Activated gamma-delta T cell (primary cell): ENCODE measurements around the gene GP5.

Source experiments
- DNase-seq: peaks from one replicate; lab custom pipeline; 2025; lab: John Stamatoyannopoulos, UW

The GP5 gene

GRCh38 chr3:194376241-194376560, 22.9 kb downstream of the GP5 start:
- no peak for DNase-seq

- no peak for DNase-seq
These were observed 23.4 kb downstream of the GP5 start for GRCh38 chr3:194375473-194376240.

GRCh38 chr3:194374935-194375334, 24.1 kb downstream of the GP5 start:
- no peak for DNase-seq

GRCh38 chr3:194373899-194374298, 25.2 kb downstream of the GP5 start:
- DNase-seq: no peak

- no peak for DNase-seq
These were observed 26.0 kb downstream of the GP5 start for GRCh38 chr3:194373028-194373427.

GRCh38 chr3:194370753-194371152, 28.3 kb downstream of the GP5 start:
- DNase-seq: no peak

GRCh38 chr3:194369522-194370279, 29.4 kb downstream of the GP5 start, which contains the start of gene LRRC15:
LRRC15 (minus strand) TSS chr3:194369743; CDS start chr3:194361043, 8,700 bp downstream.
- DNase-seq: no peak

- DNase-seq: no peak
These were observed 30.1 kb downstream of the GP5 start for GRCh38 chr3:194368918-194369317.

- no peak for DNase-seq
These were observed 30.8 kb downstream of the GP5 start for GRCh38 chr3:194367992-194368841.

- DNase-seq: no peak
These were observed 33.0 kb downstream of the GP5 start for GRCh38 chr3:194365978-194366490.

- DNase-seq: no peak
These were observed 33.5 kb downstream of the GP5 start for GRCh38 chr3:194365526-194365925.

GRCh38 chr3:194364652-194365434, 34.2 kb downstream of the GP5 start:
- no peak for DNase-seq

- DNase-seq: no peak
These were observed 34.8 kb downstream of the GP5 start for GRCh38 chr3:194364314-194364651.

- no peak for DNase-seq
These were observed 38.5 kb downstream of the GP5 start for GRCh38 chr3:194360568-194360967.

- no peak for DNase-seq
These were observed 41.4 kb downstream of the GP5 start for GRCh38 chr3:194357681-194358080.

GRCh38 chr3:194355379-194355778, 43.7 kb downstream of the GP5 start:
- no peak for DNase-seq

- DNase-seq: no peak
These were observed 44.8 kb downstream of the GP5 start for GRCh38 chr3:194354315-194354714.

- DNase-seq: no peak
These were observed 46.3 kb downstream of the GP5 start for GRCh38 chr3:194352667-194353246.

GRCh38 chr3:194351952-194352536, 47.0 kb downstream of the GP5 start:
- DNase-seq: no peak

- DNase-seq: no peak
These were observed 47.9 kb downstream of the GP5 start, which contains the start of gene CPN2 for GRCh38 chr3:194351080-194351672. CPN2 (minus strand) TSS chr3:194351328; CDS start chr3:194342702, 8,626 bp downstream.
